ENCODE results near the gene INPP1.
A peak's percentile ranks its signal among the peaks of the same experiment; 100 is the strongest.
"Not testable (repeated sequence)": the region's sequence is repeated elsewhere in the genome, so short reads cannot be mapped to it uniquely, and the experiment has no call there.

The INPP1 gene

GRCh38 chr2:190334479-190335224 is 8.7 kb upstream of the INPP1 start:
- no peak for DNase-seq

GRCh38 chr2:190335225-190335559 is 8.2 kb upstream of the INPP1 start:
- DNase-seq, result no peak

GRCh38 chr2:190335584-190335983 is 7.8 kb upstream of the INPP1 start:
- not testable (repeated sequence) for DNase-seq

GRCh38 chr2:190336420-190336819 is 7.0 kb upstream of the INPP1 start:
- DNase-seq, result no peak

- no peak for DNase-seq
Observed at GRCh38 chr2:190338453-190338852, 4.9 kb upstream of the INPP1 start.

GRCh38 chr2:190339394-190339793 is 4.0 kb upstream of the INPP1 start:
- DNase-seq, result no peak

- DNase-seq, result no peak
Observed at GRCh38 chr2:190340369-190340768, 3.0 kb upstream of the INPP1 start.

- DNase-seq, result no peak
Observed at GRCh38 chr2:190342611-190343010, 778 bp upstream of the INPP1 start.

GRCh38 chr2:190343089-190343535 is 277 bp upstream of the INPP1 start:
- DNase-seq, result no peak

- peak; percentile 58 for DNase-seq
Observed at GRCh38 chr2:190344276-190344827, 963 bp downstream of the INPP1 start.

- DNase-seq, result no peak
Observed at GRCh38 chr2:190350371-190350770, 7.0 kb downstream of the INPP1 start.

- DNase-seq, result no peak
Observed at GRCh38 chr2:190351955-190352354, 8.6 kb downstream of the INPP1 start.

GRCh38 chr2:190352668-190353536 is 9.5 kb downstream of the INPP1 start:
- DNase-seq, result no peak

- no peak for DNase-seq
Observed at GRCh38 chr2:190353537-190353899, 10.1 kb downstream of the INPP1 start.

- no peak for DNase-seq
Observed at GRCh38 chr2:190354003-190354690, 10.8 kb downstream of the INPP1 start.

- DNase-seq, result no peak
Observed at GRCh38 chr2:190355968-190356644, 12.7 kb downstream of the INPP1 start.

GRCh38 chr2:190357600-190357999 is 14.2 kb downstream of the INPP1 start:
- DNase-seq, result no peak

GRCh38 chr2:190358655-190359448 is 15.5 kb downstream of the INPP1 start:
- not testable (repeated sequence) for DNase-seq

- no peak for DNase-seq
Observed at GRCh38 chr2:190360561-190360960, 17.2 kb downstream of the INPP1 start.

- DNase-seq, result no peak
Observed at GRCh38 chr2:190360965-190361364, 17.6 kb downstream of the INPP1 start.

- DNase-seq, result no peak
Observed at GRCh38 chr2:190361572-190361971, 18.2 kb downstream of the INPP1 start.

- no peak for DNase-seq
Observed at GRCh38 chr2:190362894-190363293, 19.5 kb downstream of the INPP1 start.
